Measurements from ENCODE around the gene CLSTN1. TPM values are rescaled to one million over a fixed set of nuclear protein-coding genes. Genes with fewer than 3 reads are reported as not detected.

CLSTN1 gene
- total RNA-seq, 1 donor from 2014 or later, result 48.8 TPM

DNA sequence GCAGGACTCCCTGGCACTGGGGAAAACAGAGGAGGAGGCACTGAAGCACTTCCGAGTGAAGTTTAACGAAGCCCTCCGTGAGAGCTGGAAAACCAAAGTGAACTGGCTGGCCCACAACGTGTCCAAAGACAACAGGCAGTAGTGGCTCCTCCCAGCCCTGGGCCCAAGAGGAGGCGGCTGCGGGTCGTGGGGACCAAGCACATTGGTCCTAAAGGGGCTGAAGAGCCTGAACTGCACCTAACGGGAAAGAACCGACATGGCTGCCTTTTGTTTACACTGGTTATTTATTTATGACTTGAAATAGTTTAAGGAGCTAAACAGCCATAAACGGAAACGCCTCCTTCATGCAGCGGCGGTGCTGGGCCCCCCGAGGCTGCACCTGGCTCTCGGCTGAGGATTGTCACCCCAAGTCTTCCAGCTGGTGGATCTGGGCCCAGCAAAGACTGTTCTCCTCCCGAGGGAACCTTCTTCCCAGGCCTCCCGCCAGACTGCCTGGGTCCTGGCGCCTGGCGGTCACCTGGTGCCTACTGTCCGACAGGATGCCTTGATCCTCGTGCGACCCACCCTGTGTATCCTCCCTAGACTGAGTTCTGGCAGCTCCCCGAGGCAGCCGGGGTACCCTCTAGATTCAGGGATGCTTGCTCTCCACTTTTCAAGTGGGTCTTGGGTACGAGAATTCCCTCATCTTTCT, 96.7 kb downstream of the CLSTN1 start:
- ATAC-seq (ENCODE audit: poor library complexity) (no peak), DNase-seq (no peak)
- intact Hi-C loops (cut with DNase I), result no loop called here

DNA sequence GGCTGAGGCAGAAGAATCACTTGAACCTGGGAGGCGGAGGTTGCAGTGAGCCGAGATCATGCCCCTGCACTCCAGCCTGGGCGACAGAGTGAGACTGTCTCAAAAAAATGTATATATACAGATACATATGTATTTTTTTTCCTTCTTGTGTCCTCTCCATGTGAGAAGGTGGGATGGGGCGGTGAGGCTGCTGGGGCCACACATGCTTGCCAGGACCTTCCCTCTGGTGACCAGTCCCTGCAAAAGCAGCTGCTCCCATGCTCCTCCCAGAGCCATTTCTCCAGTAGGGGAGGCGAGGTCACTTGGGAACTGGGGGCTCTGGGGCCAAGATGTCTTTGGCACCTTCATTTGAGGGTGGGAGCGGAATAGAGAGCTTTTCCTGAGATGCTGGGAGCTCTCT, 97.4 kb downstream of the CLSTN1 start:
- no peak for ATAC-seq (ENCODE audit: poor library complexity)
- no peak for DNase-seq
- intact Hi-C loops (cut with DNase I), result no loop called here

DNA sequence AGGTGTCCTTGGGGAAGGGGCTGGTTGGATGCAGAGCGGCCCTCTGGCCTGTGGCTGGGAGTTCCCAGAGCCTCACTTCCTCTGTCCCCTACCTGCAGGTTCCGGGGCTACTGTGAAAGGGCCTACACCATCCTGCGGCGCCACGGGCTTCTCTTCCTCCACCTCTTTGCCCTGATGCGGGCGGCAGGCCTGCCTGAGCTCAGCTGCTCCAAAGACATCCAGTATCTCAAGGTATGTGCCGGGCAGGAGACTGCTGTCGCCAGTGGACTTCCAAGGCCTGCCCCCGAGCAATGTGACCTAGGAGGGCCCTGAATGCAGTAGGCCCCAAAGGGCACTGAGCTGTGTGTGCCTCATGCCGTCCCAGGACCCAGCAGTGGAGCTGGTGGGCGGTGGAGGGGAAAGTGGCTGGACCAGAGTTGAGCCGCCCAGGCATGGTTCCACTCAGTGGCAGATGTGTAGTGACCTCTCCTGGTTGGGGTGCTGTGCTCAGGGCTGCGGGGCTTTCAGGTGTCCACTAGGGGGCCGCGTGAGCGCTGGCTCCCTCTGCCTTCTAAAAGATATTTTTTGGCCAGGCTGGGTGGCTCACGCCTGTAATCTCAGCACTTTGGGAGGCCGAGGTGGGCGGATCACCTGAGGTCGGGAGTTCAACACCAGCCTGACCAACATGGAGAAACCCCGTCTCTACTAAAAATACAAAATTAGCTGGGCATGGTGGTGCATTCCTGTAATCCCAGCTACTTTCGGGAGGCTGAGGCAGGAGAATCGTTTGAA, 98.9 kb downstream of the CLSTN1 start:
- DNase-seq (peak; percentile 72), ATAC-seq (ENCODE audit: poor library complexity) (peak; percentile 67)
- intact Hi-C loops (cut with DNase I), result loop anchor here (5.0 kb wide), 1 partner anchor 142 kb away; no protein-coding TSS in a partner anchor

DNA sequence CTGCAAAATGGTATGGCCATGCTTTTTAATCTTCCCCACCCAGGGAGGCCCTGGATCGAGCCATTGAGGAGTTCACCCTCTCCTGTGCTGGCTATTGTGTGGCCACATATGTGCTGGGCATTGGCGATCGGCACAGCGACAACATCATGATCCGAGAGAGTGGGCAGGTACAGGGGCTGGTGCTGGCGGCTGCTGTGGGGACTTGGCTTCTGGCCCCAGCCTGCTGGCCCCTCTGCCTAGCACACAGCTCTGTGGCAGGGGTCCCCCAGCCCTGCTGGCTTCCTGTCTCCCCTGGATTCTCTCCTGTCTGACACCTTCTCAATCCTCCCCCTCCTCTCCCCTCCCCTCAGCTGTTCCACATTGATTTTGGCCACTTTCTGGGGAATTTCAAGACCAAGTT, 99.8 kb downstream of the CLSTN1 start:
- ATAC-seq (ENCODE audit: poor library complexity) (no peak), DNase-seq (no peak)
- intact Hi-C loops (cut with DNase I), result loop anchor here (5.0 kb wide), 1 partner anchor 143 kb away; no protein-coding TSS in a partner anchor

DNA sequence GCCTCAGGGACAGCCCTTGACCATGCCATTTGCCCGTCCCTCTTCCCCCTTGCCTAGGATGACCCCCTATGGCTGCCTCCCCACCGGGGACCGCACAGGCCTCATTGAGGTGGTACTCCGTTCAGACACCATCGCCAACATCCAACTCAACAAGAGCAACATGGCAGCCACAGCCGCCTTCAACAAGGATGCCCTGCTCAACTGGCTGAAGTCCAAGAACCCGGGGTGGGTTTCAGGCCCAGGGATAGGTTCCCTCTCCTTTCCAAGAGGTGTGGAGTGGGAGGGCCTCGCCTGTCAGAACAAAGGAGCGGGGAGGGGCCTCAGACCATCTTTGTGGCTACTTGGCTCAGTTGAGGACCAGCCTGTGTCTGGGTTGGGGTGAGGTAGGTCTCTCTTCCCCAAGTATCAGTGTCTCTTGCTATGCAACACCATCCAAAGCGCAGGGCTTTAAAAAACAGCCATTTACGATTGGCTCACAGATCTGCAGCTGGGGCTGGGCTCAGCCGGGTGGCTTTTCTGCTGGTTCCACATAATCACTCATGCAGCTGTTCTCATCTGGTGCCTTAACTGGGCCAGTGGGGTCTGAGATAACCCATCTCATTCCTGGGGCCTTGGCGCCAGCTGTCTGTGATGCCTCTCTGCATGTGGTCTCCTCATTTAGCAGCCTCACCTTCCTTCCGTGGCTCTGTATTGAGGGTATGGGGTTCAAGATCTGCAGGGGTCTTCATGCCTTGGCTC, 100.5 kb downstream of the CLSTN1 start:
- no peak for DNase-seq
- no peak for ATAC-seq (ENCODE audit: poor library complexity)
- intact Hi-C loops (cut with DNase I), result loop anchor here (5.0 kb wide), 1 partner anchor 144 kb away; no protein-coding TSS in a partner anchor

DNA sequence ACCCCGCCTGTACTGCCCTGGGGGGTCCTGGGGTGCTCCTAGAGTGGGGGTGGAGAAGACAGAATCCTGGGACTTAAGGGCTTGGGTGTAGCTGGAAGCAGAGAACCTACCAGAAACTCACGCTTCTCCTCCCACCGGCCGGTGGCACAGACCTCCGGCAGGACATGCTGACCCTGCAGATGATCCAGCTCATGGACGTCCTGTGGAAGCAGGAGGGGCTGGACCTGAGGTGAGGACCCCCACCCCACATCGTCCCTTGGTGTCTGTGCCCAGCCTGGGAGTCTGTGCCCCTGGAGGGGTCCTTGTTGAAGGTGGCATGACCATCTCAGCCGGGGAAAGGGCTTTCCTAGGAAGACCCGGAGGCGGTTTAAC, 101.4 kb downstream of the CLSTN1 start:
- intact Hi-C loops (cut with DNase I), result loop anchor here (5.0 kb wide), 1 partner anchor 145 kb away; no protein-coding TSS in a partner anchor

DNA sequence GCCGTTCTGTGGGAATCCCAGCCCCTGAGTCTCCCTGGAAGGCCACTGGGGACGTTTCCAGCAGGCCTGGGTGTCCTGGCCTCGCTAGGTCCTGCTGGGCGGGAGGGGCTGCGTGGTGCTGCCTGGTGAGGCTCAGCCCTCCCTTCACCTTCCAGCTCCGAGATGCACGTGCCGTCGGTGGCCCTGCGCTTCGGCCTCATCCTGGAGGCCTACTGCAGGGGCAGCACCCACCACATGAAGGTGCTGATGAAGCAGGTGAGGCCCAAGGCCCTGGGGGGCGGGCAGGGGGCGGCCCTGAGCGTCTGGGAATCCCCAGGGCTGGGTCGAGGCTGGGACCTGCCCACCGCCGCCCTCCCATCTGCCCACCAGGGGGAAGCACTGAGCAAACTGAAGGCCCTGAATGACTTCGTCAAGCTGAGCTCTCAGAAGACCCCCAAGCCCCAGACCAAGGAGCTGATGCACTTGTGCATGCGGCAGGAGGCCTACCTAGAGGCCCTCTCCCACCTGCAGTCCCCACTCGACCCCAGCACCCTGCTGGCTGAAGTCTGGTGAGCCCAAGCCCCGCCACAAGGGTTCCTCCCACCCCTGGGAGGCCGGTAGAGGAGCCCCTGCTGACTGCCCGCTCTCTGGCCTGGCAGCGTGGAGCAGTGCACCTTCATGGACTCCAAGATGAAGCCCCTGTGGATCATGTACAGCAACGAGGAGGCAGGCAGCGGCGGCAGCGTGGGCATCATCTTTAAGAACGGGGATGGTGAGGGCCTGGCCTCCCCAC, 102.0 kb downstream of the CLSTN1 start:
- intact Hi-C loops (cut with DNase I), result loop anchor here (5.0 kb wide), 1 partner anchor 146 kb away; no protein-coding TSS in a partner anchor
- DNase-seq (no peak), ATAC-seq (ENCODE audit: poor library complexity) (peak; percentile 19)

More for the DNA sequence above, 101.4 kb downstream of the CLSTN1 start:
- DNase-seq (no peak), ATAC-seq (ENCODE audit: poor library complexity) (no peak)

DNA sequence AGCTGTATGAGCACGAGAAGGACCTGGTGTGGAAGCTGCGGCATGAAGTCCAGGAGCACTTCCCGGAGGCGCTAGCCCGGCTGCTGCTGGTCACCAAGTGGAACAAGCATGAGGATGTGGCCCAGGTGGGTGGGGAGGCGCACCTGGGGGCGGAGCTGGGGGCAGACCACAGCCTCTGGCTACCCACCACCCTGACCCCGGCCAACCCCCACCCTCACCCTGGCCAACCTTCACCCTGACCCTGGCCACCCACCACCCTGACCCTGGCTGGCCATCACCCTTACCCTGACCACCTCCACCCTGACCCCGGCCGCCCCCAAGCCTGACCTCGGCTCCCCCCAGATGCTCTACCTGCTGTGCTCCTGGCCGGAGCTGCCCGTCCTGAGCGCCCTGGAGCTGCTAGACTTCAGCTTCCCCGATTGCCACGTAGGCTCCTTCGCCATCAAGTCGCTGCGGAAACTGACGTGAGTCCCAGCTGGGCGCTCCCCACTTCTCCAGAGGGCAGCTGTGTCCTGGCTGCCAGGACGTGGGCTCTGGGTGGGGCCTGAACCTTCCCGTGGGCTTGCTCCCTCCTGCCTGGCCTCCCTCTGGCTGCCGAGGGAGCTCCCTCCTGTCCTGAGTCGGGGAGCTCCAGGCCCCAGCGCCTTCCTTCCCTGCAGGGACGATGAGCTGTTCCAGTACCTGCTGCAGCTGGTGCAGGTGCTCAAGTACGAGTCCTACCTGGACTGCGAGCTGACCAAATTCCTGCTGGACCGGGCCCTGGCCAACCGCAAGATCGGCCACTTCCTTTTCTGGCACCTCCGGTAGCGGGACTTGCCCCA, 102.8 kb downstream of the CLSTN1 start:
- DNase-seq (no peak), ATAC-seq (ENCODE audit: poor library complexity) (no peak)
- intact Hi-C loops (cut with DNase I), result loop anchor here (5.0 kb wide), 1 partner anchor 146 kb away; no protein-coding TSS in a partner anchor

DNA sequence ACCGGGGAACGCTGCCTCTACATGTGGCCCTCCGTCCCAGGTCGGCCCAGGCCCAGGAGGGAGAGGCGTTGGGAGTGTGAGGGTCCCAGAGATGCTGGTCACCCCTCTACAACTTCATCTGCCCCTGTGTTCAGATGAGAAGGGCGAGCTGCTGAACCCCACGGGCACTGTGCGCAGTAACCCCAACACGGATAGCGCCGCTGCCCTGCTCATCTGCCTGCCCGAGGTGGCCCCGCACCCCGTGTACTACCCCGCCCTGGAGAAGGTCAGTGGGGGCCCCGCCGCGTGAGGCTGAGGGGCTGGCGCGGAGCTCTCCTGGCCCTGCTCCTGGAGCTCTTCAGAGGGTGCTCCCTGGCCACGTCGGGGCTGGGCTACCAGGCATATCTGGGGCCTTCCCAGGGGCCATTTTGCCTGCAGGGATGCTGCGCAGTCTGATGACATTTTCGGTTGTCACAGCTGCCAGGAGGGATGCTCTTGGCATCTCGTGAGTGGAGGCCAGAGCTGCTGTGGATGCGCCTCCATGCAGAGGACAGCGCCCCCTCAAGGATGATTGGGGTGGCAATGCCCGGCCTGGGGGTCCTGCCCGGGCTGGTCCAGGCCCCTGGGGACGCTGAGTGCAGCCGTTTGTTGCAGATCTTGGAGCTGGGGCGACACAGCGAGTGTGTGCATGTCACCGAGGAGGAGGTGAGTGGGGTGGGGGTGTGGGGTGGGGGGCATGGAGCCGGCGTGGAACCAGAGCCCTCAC, 103.6 kb downstream of the CLSTN1 start:
- no peak for ATAC-seq (ENCODE audit: poor library complexity)
- no peak for DNase-seq
- intact Hi-C loops (cut with DNase I), result loop anchor here (5.0 kb wide), 1 partner anchor 147 kb away; no protein-coding TSS in a partner anchor

DNA sequence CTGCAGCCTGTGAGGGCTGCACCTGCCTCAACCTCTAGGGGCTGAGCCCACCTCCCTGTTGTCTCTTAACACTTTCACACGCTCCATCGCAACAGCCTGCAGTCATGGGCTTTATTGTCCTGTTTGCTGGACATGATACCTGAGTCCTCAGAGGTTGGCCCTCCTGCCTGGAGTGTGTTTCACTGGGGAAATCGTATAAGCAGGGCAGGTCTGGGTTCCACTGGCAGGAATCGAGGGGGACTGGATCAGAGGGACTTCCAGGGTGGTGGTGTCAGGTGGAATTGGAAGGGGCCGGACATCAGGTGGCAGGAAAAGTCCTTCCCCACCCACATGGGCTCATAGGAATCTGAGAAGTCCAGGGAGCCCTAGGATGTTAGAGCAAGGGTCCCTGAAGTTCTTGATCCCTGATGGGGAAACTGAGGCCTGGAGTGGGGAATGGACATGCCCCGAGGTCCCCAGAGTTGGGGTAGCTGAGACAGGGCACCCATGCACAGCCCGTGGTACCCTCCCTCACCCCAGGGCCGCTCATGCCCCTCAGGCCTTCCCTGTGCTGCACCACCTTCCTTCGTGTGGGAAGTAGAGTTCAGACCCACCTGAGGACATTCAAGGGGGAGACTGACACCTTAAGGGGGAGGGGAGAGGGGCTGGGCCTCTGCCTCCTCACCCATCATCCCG, 105.6 kb downstream of the CLSTN1 start:
- no peak for ATAC-seq (ENCODE audit: poor library complexity)
- no peak for DNase-seq
- intact Hi-C loops (cut with DNase I), result no loop called here

DNA sequence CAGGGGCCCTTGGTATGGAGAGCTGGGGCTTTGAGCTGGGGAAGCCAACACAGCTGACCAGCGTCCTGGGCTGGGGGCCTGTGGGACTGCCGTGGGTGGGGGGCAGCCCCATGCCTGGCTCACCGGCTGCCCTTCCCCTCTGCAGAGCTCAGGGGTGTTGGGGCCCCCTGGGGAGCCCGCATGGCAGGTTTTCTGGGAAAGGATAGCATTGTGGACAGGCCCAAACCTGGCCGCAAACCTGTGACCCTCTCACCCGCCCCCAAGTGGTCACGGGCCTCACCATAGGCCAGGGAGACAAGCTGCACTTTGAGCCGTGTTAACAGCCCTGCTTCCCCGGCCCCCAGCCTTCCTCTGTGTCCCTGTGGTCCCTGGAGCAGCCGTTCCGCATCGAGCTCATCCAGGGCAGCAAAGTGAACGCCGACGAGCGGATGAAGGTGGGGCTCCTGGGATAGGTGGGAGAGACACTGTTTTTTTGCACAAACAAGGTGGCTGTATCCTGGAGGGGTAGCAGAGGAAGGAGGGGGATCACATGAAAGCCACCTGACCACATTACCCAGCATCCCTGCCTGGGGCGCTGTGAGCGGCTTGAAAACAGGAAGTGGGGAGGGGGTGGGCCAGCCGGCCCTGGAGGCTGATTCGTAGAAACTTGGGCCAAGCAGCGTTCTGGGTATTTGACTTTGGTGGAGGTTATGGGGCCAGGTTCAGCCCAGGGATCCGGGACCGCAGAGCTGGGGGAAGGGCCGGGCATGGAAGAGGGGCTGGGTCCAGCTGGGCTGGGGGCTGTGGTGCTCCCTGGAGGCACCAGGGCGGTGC, 106.4 kb downstream of the CLSTN1 start:
- ATAC-seq (ENCODE audit: poor library complexity), result peak; percentile 56
- peak; percentile 77 for DNase-seq
- intact Hi-C loops (cut with DNase I), result no loop called here

DNA sequence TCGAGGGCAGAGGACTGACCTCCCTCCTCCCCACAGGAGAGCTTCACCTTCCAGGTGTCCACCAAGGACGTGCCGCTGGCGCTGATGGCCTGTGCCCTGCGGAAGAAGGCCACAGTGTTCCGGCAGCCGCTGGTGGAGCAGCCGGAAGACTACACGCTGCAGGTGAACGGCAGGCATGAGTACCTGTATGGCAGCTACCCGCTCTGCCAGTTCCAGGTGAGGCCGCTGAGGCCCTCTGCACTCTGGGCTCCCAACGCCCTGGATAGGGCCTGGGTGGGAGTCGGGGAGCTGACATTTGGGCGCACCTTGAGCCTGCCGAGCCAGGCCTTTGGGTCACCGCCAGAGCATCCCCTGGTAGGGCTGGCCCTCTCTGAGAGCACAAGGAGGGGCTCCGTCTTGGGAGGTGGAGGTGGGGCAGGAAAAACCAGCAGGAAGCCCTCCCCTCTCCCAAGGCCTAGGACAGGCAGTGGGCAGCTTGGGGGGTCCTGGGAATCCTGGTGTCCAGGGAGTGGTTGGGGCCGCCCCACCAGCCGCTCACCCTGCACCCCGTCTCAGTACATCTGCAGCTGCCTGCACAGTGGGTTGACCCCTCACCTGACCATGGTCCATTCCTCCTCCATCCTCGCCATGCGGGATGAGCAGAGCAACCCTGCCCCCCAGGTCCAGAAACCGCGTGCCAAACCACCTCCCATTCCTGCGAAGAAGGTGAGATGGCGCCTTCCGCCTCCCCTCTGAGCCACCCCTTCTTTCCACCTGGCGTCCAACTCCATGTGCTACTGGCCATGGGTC, 107.2 kb downstream of the CLSTN1 start:
- intact Hi-C loops (cut with DNase I), result no loop called here
- no peak for DNase-seq
- no peak for ATAC-seq (ENCODE audit: poor library complexity)

DNA sequence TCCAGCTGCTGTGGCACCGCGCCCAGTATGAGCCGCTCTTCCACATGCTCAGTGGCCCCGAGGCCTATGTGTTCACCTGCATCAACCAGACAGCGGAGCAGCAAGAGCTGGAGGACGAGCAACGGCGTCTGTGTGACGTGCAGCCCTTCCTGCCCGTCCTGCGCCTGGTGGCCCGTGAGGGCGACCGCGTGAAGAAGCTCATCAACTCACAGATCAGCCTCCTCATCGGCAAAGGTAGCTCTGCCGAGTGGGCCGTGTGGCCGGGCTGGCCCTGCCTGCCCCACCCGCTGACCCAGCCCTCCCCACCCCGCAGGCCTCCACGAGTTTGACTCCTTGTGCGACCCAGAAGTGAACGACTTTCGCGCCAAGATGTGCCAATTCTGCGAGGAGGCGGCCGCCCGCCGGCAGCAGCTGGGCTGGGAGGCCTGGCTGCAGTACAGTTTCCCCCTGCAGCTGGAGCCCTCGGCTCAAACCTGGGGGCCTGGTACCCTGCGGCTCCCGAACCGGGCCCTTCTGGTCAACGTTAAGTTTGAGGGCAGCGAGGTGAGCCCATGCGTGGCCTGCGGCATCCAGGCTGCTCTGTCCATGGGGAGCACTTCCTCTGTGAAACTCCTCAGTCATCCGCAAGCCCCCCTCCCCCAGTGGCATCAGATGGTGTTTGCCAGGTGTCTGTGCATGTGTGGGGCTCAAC, 108.1 kb downstream of the CLSTN1 start:
- ATAC-seq (ENCODE audit: poor library complexity), result no peak
- intact Hi-C loops (cut with DNase I), result no loop called here

DNA sequence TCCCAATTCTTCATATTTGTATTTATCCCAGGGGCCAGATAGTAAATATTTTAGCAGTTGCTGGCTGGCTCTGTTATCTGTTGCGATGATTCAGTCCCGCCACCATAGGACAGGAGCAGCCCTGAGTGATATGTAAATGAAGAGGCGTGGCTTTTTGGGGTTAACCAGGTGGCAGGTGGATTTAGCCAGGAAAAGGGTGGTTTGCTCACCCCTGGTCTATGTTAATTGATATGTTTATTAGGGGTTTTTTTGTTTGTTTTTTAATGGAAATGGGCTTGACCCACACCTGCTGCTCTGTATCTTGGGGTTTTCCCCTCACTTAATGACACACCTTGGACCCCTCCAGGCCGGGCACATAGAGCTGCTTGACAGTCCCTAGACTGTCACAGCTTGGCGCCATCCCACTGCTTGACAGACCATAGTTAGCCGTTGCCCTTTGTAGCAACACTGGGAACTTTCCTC, 109.5 kb downstream of the CLSTN1 start:
- DNase-seq (no peak), ATAC-seq (ENCODE audit: poor library complexity) (no peak)
- intact Hi-C loops (cut with DNase I), result no loop called here

More for the DNA sequence above, 108.1 kb downstream of the CLSTN1 start:
- DNase-seq, result no peak

Measured in Right ventricle myocardium superior (tissue), 1 donor.